NCI-H2029 treated with DMSO at 0.1 percent for 48 hours (cell line): Measurements from ENCODE around the gene VAPB.
"Not testable (repeated sequence)": the region's sequence is repeated elsewhere in the genome, so short reads cannot be mapped to it uniquely, and the experiment has no call there.

ENCODE experiments used
- DNase-seq: peaks from one replicate; lab custom pipeline; 2025; lab: John Stamatoyannopoulos, UW

Gene VAPB

DNA sequence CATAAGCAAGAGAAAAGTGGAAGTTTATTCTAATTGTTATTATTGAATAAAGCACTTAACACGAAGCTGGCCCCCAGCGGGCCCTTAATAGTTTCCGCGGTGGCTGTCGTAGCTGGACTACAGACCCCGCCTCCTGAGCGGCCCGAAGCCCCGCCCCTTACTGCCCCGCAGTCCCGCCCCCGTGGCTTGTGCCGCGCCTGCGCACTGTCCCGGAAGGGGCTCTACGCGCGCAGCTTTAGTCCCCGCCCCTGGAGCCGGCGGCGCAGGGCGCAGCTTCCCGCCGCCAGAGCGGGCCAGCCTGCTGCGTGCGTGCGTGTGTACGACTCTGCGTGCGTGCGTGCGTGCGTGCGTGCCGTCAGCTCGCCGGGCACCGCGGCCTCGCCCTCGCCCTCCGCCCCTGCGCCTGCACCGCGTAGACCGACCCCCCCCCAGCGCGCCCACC lies at the start of gene VAPB:
Gene VAPB (plus strand): TSS at position 348 of the 442 bp plus-strand sequence. CDS start 231 bp downstream, outside the sequence.
- DNase-seq, result peak; percentile 80

DNA sequence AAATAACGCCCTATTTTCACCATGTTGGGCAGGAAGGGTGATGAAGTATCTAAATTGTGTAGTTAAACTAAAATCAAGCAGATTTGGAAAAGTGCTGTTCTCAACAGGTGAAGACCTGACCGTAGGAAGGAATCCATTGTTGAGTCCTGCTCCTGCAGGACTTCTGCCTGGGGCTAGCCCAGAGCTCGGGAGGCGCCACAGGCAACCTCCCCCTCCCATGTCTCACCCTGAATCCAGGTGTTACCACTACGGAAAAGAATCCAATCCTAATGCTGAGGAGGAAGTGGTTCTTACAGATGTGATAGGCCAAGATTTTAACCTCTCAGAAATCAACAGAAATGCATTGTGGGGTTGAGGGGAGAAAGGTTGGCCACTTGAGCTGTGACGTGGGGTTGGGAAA lies 49.3 kb upstream of the VAPB start:
- DNase-seq, result no peak

- DNase-seq, result no peak
These were observed 48.9 kb upstream of the VAPB start for GRCh38 chr20:58340151-58340550.

DNA sequence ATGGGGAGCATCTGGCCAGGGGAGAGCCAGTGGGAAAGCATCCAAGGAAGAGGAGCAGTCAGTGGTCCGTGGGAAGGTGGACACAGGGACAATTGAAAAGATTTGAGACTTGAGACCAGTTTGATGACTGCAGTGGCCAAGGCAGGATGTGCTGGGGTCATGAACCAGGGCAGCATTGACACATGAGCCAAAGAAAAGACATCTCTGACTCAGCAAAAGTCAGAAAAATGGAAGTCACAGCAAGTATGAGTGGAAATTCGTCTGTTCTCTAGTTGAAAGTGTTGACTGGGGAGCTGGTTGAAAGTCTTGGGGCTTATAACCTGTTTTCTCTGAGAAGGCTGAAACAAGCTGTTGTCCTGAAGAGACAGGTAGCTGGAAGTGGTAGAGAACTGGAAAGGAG lies 48.2 kb upstream of the VAPB start:
- no peak for DNase-seq

GRCh38 chr20:58342104-58342945 lies 46.7 kb upstream of the VAPB start:
- no peak for DNase-seq

DNA sequence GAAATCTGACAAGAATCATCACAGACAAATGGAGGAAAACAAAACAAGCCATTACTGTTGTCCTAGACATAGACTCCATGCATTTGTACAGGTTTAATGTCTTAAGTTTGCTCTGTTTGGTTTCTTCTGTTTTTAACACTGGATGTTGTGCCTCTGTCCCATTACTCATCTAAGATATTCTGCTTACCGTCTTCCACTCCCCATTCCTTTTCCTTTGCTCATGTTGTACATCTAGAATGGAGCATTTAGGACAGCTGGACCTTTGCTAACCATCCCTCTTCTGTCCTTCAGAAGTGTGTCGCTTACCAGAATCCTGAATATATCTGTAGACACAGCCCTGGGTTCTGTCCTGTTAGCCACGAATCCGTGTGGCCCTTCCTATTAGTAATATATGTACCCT lies 44.3 kb upstream of the VAPB start:
- no peak for DNase-seq

DNA sequence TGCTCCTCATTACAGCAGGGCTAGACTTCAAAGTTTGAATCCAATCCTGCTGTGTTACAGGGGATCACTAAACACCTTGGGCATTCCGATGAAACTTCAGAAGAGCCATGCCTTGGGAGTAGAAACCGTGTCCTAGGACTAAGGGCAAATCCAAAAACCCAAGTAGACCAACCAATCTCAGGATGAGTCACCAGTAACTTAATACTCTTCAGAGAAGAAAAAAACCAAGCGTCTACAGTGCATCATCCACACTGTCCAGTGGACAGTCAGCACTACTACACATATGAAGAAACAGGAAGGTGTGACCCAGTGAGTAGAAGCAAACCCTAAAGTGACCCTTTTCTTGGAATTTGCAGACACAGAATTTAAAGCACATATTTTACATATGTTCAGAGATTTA lies 39.5 kb upstream of the VAPB start:
- no peak for DNase-seq

DNA sequence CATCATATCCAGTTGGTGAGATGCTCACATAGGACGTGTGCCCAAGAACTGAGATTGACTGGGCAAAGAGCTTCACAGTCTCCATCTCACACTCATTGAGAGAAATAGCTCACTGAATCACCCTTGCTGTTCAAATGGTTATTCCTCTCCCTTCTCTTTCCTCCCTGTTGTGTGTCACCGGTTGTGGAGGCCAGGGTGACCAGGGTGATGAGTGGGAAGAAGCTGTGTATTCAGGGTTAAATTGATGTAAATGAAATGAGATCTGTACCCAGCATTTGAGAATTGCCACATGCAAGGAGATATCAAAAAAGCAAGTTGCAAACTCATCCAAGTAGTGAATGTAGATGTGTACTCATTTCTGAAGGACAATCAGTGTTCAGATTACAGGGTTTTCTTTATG lies 36.6 kb upstream of the VAPB start:
- DNase-seq, result no peak

DNA sequence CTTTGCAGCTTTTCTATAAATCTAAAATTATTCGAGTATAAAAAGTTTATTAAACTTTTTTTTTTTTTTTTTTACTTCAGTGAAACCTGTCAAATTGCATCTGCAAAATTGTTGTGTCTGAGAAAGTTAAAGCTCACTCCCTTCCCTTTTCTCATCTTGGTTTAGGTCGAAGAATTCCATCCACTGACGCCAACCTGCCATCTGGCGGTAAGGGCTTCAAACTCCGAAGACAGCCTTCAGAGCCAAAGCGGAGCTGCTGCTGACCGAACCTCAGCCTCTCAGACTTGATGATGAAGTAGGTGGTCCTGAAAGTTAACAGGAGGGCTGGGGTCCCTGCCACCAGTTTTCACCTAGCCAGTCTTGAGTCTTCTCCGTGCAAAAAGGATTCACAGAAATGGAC lies 29.6 kb upstream of the VAPB start:
- no peak for DNase-seq

DNA sequence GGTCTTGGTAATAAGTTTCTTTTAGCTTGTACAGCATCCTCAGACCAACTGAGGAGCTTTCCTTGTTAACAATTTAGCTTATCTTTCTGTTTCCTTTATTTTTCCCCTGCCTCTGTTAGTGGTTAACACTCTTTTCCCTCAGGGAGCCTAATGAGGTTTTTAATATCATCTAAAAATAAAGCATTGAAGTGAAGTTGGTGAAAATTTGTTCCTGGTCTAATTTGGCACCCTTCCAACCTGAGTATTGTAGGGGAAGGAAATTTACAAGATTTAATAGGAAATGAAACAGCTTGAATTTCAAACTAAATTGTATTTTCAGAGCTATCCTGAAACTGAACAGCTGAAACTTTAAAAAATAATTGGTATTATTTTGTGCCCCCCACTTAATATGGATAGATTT lies 28.1 kb upstream of the VAPB start:
- no peak for DNase-seq

GRCh38 chr20:58361481-58362205 lies 27.4 kb upstream of the VAPB start:
- no peak for DNase-seq

- DNase-seq, result no peak
These were observed 26.9 kb upstream of the VAPB start for GRCh38 chr20:58362206-58362516.

GRCh38 chr20:58362970-58363369 lies 26.1 kb upstream of the VAPB start:
- no peak for DNase-seq

- DNase-seq, result no peak
These were observed 22.2 kb upstream of the VAPB start for GRCh38 chr20:58366866-58367265.

- DNase-seq, result no peak
These were observed 16.2 kb upstream of the VAPB start for GRCh38 chr20:58372806-58373205.

- DNase-seq, result not testable (repeated sequence)
These were observed 15.7 kb upstream of the VAPB start for GRCh38 chr20:58373296-58373695.

GRCh38 chr20:58374027-58374850 lies 14.8 kb upstream of the VAPB start:
- no peak for DNase-seq

- no peak for DNase-seq
These were observed 13.9 kb upstream of the VAPB start for GRCh38 chr20:58374906-58375758.

- no peak for DNase-seq
These were observed 13.2 kb upstream of the VAPB start for GRCh38 chr20:58375759-58376352.

GRCh38 chr20:58377017-58377416 lies 12.0 kb upstream of the VAPB start:
- no peak for DNase-seq

GRCh38 chr20:58377766-58378401 lies 11.1 kb upstream of the VAPB start:
- no peak for DNase-seq
